GM13976 (cell line): ENCODE results near the gene MAN2B2.
"Not testable (repeated sequence)": the region's sequence is repeated elsewhere in the genome, so short reads cannot be mapped to it uniquely, and the experiment has no call there.

ENCODE experiments used
- DNase-seq: peaks from one replicate; pipeline ENCODE4 v3.0.0; 2012; ENCODE audit warnings: low spot score
- CTCF ChIP-seq: IDR thresholded peaks from 2 replicates; pipeline ENCODE4 v1.5.1; 2012; ENCODE audit warnings: borderline replicate concordance, mild to moderate bottlenecking; ENCODE audit not compliant: insufficient read depth; ENCODE audit errors: extremely low read depth, missing control alignments, control extremely low read depth
- in situ Hi-C: fragments of 300-500 bp; cut with MboI; formaldehyde crosslinking; loops from one replicate; pipeline ENCODE4 v1.12.0; 2022; ENCODE audit warnings: low sequenced_read_pairs, mixed read lengths, inconsistent platforms; ENCODE audit not compliant: unreplicated experiment

Gene MAN2B2

GRCh38 chr4:6621556-6621927 lies 46.6 kb downstream of the MAN2B2 start:
- TF ChIP-seq CTCF = no peak
- no peak for DNase-seq
- in situ Hi-C loops = no loop called here

- in situ Hi-C loops = no loop called here
- peak; percentile 14 for DNase-seq
- TF ChIP-seq CTCF = no peak
These were observed 47.8 kb downstream of the MAN2B2 start for GRCh38 chr4:6622744-6623143.

- in situ Hi-C loops = no loop called here
- no peak for DNase-seq
- TF ChIP-seq CTCF = no peak
These were observed 50.3 kb downstream of the MAN2B2 start for GRCh38 chr4:6625256-6625655.

GRCh38 chr4:6626066-6626465 lies 51.1 kb downstream of the MAN2B2 start:
- TF ChIP-seq CTCF = no peak
- DNase-seq = no peak
- in situ Hi-C loops = no loop called here

GRCh38 chr4:6627832-6628231 lies 52.8 kb downstream of the MAN2B2 start:
- in situ Hi-C loops = no loop called here
- no peak for TF ChIP-seq CTCF
- no peak for DNase-seq

GRCh38 chr4:6628484-6628883 lies 53.5 kb downstream of the MAN2B2 start:
- in situ Hi-C loops, DNase-seq: not testable (repeated sequence)

- in situ Hi-C loops = no loop called here
- no peak for DNase-seq
- TF ChIP-seq CTCF = no peak
These were observed 57.1 kb downstream of the MAN2B2 start for GRCh38 chr4:6632125-6632524.
